K562 (cell line): ENCODE results near the gene ELAVL3. TPM values are rescaled to one million over a fixed set of nuclear protein-coding genes. Genes with fewer than 3 reads are reported as not detected.

ENCODE experiments used
- ADNP ChIP-seq: fragments of 200-800 bp; sonication (Bioruptor generic); IDR thresholded peaks from 2 replicates; pipeline ENCODE4 v1.6.1; 2016; ENCODE audit warnings: missing genetic modification characterization, missing compliant biosample characterization
- FOXK1 ChIP-seq: sonication (generic); formaldehyde crosslinking; IDR thresholded peaks from 2 replicates; pipeline ENCODE4 v1.8.0; 2022; ENCODE audit warnings: missing genetic modification reagents, mild to moderate bottlenecking, borderline replicate concordance
- MED1 ChIP-seq: sonication (generic); formaldehyde crosslinking; IDR thresholded peaks from 2 replicates; pipeline ENCODE4 v1.8.1; 2023; ENCODE audit warnings: missing genetic modification reagents, borderline replicate concordance
- NFE2 ChIP-seq: IDR thresholded peaks from 2 replicates; pipeline ENCODE4 v1.6.1; 2014; ENCODE audit warnings: antibody characterized with exemption, low read depth
- PRPF4 ChIP-seq: fragments of 200-400 bp; formaldehyde crosslinking; IDR thresholded peaks from one replicate; pipeline ENCODE4 v1.6.1; 2017; ENCODE audit warnings: low read length, low read depth, mild to moderate bottlenecking; ENCODE audit not compliant: insufficient read depth, poor library complexity, severe bottlenecking
- SMAD4 ChIP-seq: fragments of 250-450 bp; sonication (Bioruptor Pico); conservative IDR thresholded peaks from 2 replicates; pipeline ENCODE4 v1.8.0; 2021; ENCODE audit warnings: inconsistent platforms, mild to moderate bottlenecking, moderate library complexity
- SRSF9 ChIP-seq: fragments of 200-400 bp; formaldehyde crosslinking; IDR thresholded peaks from 2 replicates; pipeline ENCODE4 v1.6.1; 2017; ENCODE audit warnings: low read depth, low read length, borderline replicate concordance
- ZNF75A ChIP-seq: fragments of 450-650 bp; formaldehyde crosslinking; IDR thresholded peaks from 2 replicates; pipeline ENCODE4 v1.4.0; 2020; ENCODE audit warnings: mild to moderate bottlenecking
- polyA plus RNA-seq, 8 experiments: library from polyadenylated mRNA; depleted of rRNA in 4 of 8; stranded (reverse) in 5 of 8; unstranded in 3 of 8; fragments of >200 nt; fragmentation: Nextera tagmentation in 2 of 8; fragmentation: Illumina TruSeq in 1 of 8; extraction: Ambion mirVana in 2 of 8; extraction: Trizol in 1 of 8; gene quantifications; 2 replicates each; pipeline versions ENCODE4 v1.2.1 to v1.2.3, GENCODE V29; 2011 to 2014; ENCODE audit warnings: inconsistent platforms in 1 of 8, missing spikeins in 1 of 8
- total RNA-seq, 7 experiments: library from RNA; depleted of rRNA in 6 of 7; stranded (reverse); fragments of >200 nt in 6 of 7; fragmentation: Illumina TruSeq in 2 of 7; extraction: Trizol in 2 of 7; gene quantifications; 2 replicates each; pipeline versions ENCODE4 v1.2.1 to v1.2.3, GENCODE V29; 2011 to 2021; ENCODE audit warnings: low replicate concordance in 1 of 7
- TF ChIP-seq, protein P1 (sequence below): fragments of 450-650 bp; IDR thresholded peaks from 2 replicates; pipeline ENCODE4 v1.6.1; 2018; ENCODE audit warnings: mild to moderate bottlenecking, low read depth; ENCODE audit not compliant: partially characterized antibody
- TF ChIP-seq, protein P2 (sequence below), 2 experiments: fragments of 450-650 bp; conservative IDR thresholded peaks; 2 replicates each; pipeline ENCODE4 v1.6.1; 2017; ENCODE audit warnings: mild to moderate bottlenecking in 2 of 2, moderate library complexity in 2 of 2

The ELAVL3 gene
- total and polyA plus RNA-seq, 9 of the 15 experiments (the other 6 are each of a cell fraction or from before 2014, with no cell fraction given): not detected

DNA sequence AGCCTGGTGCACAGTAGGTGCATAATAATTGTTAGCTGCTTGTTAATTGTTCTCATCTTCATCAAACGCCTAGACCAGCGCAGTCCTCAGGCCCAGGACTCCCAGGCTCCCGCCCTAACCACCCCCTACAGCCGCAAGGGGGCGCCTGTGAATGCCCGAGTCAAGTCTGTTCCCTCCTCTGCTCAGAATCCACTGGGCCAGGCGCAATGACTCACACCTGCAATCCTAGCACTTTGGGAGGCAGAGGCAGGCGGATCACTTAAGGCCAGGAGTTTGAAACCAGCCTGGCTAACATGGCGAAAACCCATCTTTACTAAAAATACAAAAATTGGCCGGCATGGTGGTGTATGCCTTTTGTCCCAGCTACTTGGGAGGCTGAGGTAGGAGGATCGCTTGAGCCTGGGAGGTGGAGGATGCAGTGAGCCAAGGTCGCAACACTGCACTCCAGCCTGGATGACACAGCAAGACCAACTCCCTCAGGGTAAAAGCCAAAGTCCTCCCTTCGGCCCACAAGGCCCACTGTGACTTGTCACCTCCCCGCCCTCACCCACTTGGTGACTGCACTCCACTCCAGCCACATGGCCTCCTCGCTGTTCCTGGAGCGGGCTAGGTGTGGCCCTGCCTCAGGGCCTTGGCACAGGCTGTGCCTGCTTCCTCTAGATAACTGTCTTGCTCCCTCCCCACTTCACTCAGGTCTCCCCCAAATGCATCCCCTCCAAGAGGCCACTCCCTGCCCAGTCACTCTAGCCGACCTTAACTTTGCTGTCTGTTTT, 15.7 kb upstream of the ELAVL3 start (continued):
- TF ChIP-seq SRSF9 (no peak), PRPF4 (no peak), FOXK1 (no peak), MED1 (CRISPR knock-in tag) (no peak), ZNF75A (CRISPR knock-in tag) (no peak), NFE2 (peak; percentile 57), ADNP (tag) (no peak; the same call in 1 of the 2 replicates), SMAD4 (no peak)
- TF ChIP-seq, protein P1, sequence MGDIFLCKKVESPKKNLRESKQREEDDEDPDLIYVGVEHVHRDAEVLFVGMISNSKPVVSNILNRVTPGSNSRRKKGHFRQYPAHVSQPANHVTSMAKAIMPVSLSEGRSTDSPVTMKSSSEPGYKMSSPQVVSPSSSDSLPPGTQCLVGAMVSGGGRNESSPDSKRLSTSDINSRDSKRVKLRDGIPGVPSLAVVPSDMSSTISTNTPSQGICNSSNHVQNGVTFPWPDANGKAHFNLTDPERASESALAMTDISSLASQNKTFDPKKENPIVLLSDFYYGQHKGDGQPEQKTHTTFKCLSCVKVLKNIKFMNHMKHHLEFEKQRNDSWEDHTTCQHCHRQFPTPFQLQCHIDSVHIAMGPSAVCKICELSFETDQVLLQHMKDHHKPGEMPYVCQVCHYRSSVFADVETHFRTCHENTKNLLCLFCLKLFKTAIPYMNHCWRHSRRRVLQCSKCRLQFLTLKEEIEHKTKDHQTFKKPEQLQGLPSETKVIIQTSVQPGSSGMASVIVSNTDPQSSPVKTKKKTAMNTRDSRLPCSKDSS: no peak
- TF ChIP-seq, protein P2, sequence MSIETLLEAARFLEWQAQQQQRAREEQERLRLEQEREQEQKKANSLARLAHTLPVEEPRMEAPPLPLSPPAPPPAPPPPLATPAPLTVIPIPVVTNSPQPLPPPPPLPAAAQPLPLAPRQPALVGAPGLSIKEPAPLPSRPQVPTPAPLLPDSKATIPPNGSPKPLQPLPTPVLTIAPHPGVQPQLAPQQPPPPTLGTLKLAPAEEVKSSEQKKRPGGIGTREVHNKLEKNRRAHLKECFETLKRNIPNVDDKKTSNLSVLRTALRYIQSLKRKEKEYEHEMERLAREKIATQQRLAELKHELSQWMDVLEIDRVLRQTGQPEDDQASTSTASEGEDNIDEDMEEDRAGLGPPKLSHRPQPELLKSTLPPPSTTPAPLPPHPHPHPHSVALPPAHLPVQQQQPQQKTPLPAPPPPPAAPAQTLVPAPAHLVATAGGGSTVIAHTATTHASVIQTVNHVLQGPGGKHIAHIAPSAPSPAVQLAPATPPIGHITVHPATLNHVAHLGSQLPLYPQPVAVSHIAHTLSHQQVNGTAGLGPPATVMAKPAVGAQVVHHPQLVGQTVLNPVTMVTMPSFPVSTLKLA (conservative IDR thresholded peaks at IDR 0.05): 0 out of 4 replicates have a peak, but pooled peaks of 1 of the 2 experiments have one; percentile 29
